Measurements from ENCODE around the gene JAKMIP1.

The JAKMIP1 gene

DNA sequence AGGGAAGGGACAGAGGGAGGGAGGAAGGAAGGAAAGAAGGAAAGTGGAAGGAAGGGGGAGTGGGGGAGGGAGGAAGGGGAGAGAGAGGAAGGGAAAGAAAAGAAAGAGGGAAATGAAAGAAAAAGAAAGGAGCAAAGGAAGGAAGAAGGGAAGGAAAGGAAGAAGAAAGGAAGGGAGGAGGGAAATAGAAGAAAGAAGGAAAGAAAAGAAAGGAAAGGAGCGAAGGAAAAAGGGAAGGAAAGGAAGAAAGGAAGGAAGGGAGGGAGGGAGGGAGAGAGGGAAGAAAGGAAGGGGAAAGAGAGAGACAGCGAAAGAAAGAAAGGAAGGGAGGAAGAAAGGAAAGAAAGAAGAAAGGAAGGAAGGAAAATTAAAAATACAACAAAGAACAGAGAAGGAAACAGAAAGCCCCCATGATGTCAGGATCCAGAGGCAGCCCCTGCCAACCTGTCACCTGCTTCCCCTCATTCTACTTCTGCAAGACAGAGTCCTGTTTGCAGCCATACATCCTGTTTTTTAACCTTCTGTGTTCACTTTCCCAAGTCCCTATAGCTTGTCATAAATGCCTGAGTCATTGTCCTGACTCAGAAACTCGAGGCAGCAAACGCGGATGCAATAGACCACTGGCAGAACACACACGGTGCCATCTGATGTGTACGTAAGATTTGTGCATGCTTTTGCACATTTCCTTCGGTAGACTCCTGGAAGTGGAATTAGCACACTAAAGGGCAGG lies 105.2 kb downstream of the JAKMIP1 start:
- no peak for DNase-seq (ENCODE audit: low read depth in 2 of 2)

DNA sequence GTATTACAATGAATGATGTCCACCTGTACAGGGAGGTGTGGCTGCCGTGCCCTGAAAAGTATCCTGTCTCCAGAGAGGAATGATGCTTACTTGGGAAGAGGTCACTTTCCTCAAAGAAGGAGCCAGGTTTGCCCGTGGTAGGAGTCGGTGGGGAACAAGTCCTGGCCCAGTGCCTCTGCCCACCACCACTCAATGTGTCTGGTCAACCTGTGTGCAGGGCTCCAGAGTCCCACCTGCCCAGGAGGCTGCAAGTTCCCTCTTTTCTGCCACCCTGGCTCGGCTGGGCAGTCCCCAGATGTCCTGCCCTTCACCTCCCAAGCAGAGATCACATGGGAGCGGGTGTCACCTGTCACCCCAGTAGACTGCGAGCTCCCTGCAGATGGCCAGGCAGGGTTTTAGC lies 106.7 kb downstream of the JAKMIP1 start:
- DNase-seq (ENCODE audit: low read depth in 2 of 2), result no peak

DNA sequence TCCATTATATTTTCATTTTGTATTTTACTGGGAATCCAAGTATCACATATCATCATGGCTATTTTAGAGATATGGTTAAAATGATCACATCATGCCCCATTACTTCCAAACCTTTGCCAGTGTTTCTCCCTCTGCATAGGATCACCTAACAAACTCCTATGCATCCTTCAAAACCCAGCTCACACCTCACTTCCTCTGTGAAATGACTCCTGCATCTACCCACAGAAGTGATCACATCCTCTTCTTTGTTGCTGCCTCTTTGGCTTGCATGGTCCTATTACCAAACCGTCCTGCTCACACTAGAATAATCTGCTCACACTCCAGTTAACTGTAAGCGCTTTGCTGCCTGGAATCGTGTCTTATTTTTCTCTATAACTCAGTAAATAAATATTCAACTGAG lies 107.4 kb downstream of the JAKMIP1 start:
- no peak for DNase-seq (ENCODE audit: low read depth in 2 of 2)

DNA sequence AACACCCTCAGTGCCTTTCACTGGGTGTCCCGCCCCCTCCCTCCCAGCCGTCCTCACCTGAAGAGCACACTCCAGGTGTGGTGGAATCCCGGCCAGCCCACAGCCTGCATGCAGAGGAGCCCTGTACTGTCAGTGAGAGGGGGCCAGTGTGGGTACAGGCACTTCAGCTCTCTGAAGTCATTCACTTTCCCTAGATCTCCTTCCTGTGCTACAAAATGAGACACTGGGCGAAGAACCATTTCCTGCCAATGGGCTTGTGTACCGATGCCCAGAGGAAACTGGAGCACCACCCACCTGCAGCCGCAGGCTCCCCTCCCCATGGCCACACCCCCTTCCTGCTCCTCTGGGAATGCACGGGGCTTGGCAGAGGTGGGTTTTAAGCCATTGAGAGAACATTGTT lies 108.2 kb downstream of the JAKMIP1 start:
- DNase-seq (ENCODE audit: low read depth in 2 of 2), result no peak

DNA sequence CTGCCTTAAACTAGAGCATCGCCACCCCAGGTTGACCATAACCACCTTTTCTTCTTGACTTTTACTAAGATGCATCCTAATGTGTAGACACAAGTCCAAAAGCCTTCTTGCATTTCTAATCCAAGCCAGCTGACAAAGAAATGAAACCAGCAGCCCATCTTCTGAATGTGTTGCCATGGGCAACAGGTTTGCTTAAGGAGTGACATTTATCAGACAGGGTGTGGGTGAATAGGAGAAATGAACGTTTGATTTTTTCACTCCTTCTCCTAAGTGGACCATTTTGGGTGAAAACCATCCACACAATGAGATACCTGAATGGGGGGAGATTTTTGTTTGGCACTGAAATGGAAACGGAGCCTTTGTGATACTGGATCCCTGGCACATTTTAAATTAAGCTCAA lies 109.4 kb downstream of the JAKMIP1 start:
- DNase-seq (ENCODE audit: low read depth in 2 of 2), result no peak

DNA sequence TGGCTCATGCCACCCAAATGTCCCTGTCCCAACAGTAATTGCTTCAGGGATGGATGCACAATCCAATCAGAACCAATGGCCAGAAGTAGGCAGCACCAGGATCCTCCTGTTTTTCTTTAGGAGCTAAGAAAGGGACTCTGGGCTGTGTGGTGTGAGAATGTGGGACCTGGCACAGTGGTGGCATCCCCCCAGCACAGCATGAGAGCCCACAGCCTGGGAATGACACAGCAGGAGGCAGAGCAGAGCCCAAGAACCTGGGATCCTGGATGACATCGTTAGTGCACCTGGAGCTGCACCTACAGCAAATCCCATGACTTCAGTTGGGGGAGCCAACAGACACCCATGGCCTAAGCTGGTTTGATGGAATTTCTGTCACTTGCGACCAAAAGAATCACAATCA lies 111.4 kb downstream of the JAKMIP1 start:
- no peak for DNase-seq (ENCODE audit: low read depth in 2 of 2)

DNA sequence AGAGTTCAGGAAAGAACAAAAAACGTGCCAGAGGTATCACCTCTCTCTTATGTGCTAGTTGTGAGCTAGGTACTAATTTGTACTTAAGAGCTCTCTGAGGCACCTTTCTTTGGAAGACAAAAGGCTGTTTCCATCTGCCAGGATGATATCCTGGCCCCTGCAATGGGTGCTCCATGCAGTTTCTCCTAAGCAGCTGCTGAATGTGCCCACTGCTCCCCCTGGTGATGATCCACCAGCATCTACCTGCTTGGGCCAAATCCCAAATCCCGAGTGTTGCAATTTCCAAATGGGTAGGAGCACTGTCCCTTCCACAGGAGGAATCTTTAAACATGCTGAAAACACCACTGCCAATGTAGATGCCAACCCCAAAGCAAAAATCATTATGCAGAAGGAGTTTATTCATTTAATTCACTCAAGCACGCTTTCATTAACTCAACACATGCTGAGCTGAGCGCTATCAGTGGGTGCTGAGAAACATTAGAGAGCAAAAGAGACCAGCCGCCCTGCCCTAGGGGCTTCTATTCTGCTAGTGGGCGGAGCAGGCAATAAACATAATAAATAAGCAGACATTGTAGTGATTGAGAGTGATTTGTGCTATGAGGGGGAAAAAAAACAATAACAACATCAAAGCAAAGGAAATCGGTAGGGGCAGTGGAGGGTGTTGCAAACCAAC lies 112.5 kb downstream of the JAKMIP1 start:
- DNase-seq (ENCODE audit: low read depth in 2 of 2), result no peak

DNA sequence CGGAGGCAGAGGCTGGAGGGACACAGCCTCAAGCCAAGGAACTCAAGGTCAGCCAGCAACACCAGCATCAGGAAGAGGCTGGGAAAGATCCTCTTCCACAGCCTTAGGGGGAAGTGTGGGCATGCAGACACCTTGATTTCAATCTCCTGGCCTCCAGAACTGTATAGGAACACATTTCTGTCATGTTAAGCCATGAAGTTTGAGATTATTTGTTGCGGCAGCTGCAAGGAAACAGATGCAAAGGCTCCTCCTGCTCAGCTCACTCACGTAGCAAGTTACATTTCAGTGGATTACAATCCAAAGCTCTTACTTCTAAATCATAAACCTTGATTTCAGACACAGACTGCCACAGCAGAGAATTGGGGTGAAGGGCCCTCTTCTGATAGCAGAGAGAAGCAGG lies 113.5 kb downstream of the JAKMIP1 start:
- DNase-seq (ENCODE audit: low read depth in 2 of 2), result no peak

DNA sequence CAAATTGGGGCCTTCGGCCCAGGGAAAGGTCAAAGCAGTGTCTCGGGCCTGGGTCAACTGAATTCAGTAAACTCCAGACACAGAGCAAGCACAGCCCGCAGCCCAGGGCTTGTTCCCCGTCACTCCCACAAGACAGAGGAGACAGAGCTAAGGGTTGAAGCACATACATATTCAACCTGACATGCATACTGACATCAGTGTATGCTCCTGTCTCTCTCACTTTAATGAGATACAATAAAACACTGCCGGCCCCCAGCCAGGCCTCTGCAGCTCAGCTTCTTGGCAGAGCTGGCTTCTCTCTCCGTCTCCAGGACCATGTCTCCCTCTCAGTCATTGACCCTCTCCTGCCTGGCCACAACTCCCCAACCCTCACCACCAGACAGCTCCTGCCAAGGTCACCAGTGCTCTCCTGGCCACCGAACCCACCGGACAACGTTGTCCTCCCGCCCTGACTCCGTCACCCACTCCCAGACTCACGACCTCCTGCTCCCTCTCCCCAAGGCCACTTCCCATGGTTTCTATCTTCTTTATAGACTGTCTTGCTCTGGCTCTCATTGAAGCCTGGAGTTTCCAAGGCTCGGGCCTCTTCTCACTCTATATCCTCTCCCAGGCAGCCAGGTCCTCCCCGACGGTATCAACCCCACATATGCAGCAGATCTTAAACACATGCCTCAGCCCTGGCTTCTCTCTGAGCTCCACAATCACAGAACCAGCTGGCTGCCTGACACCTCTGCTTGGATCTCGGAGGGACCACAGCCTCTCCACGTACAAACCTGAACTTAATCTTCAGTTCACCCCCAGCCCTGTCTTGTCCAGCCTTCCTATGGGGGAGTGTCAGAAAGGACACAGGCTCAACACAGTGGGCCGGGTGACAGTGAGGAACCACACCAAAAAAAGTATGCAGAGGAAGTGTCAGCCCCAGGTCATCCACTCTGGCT lies 114.4 kb downstream of the JAKMIP1 start:
- no peak for DNase-seq (ENCODE audit: low read depth in 2 of 2)

DNA sequence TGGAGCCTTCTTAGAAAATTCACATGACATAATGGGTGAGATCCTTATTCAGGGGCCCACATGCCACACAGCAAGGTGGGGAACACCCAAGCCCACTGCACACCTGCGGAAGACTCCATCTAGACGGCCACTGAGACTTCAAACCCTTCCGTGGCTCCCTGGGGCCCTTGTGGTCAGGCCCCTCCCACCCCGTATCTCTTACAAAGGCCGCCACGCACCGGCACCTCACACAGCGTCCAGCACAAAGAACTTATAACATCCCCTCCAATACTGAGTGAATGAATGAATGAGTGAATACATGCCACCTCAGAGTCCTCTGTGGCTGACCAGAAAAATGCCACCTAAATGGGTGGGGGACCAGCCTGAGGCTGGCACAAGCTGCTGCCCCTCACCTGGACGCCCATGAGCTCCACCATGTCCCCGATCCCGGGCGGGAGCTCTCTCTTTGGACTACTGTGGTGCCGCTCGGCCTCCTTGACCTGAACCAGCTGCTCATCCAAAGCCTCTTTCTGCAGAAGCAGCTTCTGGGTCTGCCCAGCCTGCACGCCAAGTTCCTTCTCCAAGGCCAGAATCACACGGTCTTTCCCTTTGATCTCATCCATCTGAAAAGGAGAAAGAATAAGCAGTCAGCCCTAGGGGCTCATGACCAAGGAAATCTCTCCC lies 115.2 kb downstream of the JAKMIP1 start:
- DNase-seq (ENCODE audit: low read depth in 2 of 2), result no peak

DNA sequence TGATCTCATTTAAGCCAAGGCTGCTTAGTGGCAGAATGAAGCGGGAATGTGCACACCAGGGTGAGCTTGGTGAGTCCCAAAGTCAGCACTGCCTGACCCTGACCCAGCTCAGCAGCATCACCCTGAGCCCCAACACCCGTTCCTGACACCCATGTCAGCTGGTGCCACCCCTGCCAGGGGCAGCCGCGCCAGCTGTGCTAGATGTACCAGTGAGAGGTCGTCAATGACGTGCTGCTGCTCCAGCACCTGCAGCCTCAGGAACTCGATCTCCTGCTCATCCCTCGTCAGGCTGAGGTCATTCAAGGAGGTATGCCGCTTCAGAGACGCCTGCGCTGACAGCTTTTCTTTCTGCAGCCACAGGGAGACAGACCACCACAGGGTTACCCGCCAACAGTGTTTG lies 120.4 kb downstream of the JAKMIP1 start:
- no peak for DNase-seq (ENCODE audit: low read depth in 2 of 2)

DNA sequence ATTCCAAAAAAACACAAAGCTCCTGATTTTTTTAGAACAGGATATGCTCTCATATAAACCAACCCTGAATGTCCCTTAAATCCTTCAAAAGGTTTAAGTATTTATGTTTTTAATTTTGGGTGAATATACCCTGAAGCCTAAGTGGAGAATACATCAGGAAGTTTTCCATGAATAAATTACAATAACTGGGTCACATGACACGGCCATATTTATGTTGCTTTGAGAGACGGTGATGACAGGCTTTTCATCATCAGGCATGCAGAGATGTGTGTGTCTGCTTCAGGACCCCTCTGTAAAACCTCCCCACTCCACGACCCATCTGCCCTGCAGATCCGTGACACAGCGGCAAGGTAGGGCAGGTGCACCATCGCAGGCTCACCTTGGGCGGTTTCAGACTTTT lies 121.8 kb downstream of the JAKMIP1 start:
- DNase-seq (ENCODE audit: low read depth in 2 of 2), result no peak

DNA sequence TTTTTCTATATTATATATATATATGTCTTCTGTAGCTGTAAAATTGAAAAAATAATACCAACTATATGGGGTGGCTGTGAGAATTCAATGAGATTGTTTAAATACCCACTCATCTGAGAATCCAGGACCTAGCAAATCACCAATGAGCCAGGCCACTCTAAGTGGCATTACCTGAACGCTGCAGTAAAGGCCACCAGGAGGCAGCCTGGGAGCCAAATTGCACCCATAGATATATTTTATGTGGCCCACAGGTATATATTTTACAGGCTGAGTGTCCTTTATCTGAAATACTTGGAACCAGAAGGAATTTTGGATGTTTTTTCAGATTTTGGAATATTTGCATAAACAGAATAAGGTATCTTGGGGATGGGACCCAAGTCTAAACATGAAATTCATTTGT lies 124.0 kb downstream of the JAKMIP1 start:
- DNase-seq (ENCODE audit: low read depth in 2 of 2), result no peak

DNA sequence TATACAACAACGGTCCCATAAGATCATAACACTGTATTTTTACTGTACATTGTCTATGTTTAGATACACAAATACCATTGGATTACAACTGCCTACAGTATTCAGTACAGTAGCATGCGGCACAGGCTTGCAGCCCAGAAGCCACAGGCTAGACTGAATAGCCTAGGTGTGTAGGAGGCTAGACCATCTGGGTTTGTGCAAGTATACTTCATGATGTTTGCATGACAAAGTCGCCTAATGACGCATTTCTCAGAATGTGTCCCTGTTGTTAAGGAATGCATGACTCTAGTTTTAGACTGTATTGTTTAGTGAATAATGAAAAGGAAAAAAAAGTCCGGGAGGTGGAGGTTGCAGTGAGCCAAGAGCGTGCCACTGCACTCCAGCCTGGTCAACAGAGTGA lies 125.6 kb downstream of the JAKMIP1 start:
- no peak for DNase-seq (ENCODE audit: low read depth in 2 of 2)

DNA sequence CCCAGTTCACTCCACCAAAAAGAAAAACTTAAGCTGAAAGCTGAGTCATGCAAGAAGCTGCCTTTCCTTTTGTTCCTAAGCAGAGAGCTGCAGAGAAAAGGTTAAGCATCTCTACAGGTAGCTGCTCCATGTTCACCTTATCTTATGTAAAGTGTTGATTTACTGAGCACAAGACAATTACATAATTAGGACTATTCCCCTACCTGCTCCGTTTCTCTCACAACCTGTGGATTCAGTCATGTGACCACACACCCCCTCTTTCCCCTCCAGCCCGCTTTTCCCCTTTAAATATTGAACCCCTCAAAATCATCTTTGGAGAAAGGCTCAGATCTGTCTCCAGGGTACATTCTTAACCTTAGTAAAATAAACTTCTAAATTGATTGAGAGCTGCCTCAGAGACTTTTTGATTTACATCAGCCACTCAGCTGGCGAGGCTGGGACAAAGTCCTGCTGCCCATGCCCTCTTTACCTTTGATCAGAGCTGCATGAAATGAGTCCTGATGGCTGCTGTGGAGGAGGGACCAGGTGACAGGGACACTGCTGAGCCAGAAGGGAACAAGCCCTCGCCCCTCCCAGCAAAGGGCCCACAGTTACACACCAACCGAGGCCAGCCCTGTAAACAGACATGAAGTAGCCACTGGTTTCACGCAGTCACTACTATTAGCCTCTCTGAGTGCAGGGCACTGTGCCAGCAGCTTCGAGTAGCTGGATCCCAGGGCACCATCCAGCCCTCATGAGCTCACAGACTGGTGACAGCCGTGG lies 128.2 kb downstream of the JAKMIP1 start:
- no peak for DNase-seq (ENCODE audit: low read depth in 2 of 2)

DNA sequence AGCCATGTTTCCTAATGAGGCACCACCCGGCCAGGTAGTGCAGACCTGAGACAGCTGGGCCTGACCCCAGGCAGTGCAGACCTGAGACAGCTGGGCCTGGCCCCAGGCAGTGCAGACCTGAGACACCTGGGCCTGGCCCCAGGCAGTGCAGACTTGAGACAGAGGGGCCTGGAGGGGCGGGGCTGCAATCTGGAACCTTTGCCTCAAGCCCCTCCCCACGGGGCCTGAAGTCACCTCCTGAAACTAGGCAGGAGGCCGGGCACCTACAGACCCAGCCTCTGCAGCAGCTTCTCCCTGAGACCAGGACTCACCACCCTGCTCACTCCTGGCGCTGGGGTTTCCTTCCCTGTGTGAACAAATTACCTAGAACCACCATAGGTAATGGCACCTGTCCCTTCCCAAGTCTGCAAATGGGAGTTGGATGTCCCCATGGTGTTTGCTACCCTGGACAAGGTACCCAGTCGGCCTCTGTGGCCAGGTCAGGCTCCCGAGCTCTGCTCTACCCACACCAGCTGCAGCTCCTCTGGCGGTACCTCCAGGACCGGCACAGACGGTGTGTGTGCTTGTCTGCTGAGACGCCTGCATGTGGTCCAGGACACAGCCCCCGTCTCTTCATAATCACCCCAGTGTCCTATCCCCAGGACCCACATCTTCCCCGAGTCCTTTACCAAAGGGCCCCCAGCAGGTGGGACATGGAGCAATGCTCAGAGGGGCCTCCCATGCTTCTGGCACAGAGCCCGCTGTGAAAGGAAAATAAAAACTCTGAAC lies 129.0 kb downstream of the JAKMIP1 start:
- no peak for DNase-seq (ENCODE audit: low read depth in 2 of 2)

DNA sequence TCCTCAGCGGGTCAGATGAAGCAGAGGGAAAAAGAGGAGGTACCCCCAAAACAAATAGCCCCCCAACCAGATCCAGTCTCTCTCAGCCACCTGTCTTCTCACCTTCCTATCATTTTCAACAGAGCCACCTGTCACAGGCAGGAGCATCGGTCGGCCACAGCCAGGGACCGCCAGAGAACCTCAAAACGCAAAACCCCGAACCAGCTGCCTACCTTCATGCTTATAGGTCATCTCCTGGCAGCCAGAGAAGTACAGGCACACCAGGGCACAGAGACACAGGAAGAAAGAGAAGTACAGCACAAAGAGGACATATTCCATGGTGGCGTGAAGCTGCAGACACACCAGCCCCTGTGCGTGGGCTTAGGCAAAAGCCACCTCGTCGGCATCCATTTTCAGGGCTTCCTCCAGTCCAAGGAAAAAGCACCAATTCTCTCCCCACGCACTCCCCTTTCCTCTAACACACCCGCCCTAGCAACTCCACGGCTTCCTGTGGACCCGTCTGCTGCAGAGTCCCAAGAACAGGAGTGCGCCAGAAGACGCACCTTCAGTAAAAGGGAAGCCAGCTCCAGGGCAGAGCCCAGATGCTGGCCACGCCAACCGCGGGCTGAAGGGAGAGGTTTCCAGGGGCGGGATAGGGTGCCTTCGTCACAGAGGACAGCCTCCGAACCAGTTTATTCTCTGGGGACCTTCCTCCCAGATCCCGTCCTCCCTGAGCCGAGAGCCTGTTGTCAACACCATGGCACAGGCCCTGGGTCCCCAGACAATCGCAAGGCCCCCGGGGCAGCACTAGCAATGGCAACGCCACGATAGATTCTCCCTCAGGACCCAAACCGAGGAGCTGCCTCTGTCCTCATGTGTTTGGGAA lies 130.3 kb downstream of the JAKMIP1 start:
- no peak for DNase-seq (ENCODE audit: low read depth in 2 of 2)

DNA sequence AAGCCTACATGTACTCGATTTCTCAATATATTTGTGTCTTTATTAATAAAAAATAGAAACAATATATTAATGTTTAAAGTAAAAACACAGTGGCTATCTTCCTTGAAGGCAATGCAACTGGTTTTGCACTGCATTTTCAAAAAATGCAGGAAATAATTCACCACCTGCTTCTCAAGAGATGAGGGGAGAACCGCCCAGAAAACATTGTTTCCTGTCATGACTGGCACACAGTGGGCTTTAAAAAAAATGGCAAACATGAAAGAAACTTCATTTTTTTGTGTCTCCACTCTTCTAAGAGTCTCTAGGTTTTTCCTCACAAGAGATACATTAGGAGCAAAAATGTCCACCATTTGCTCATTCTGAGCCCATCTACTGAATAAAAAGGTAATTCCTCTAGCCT lies 131.4 kb downstream of the JAKMIP1 start:
- DNase-seq (ENCODE audit: low read depth in 2 of 2), result no peak

DNA sequence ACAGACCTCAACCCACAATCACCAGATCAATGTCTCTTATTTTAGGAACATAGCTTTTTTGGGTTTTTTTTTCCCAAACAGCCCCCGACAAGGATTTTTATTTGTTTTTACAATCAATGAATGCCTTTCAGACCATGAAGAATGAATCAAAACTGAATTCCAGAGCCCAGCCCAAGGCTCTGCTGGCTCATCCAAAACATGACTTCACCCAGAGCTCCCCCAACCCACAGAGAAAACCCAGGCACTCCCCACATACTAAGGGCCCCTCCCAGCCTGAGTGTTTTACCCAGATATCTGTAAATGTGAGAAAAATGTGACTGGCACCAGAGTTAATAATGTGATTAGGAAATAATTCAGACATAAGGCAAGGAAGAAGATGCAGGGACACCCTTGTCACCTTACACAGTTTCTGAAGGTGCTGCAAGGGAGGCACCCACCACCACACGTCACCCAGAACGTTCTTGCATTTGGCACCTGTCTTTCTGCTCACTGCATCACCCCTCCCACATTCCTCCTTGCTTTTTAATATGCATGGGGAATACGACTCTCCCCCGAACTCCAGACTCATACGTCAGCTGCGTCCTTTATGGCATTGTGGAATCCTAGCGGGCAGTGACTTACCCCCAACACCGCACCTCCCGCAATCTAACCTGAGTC lies 134.3 kb downstream of the JAKMIP1 start:
- DNase-seq (ENCODE audit: low read depth in 2 of 2), result no peak

Measured in fibroblast of skin of left biceps (primary cell).